ENCODE data around the gene IMPACT. TPM values are rescaled to one million over a fixed set of nuclear protein-coding genes. Genes with fewer than 3 reads are reported as not detected.

The IMPACT gene
- total RNA-seq, 2 experiments from 2014 or later, result 7.0 to 8.7 TPM

DNA sequence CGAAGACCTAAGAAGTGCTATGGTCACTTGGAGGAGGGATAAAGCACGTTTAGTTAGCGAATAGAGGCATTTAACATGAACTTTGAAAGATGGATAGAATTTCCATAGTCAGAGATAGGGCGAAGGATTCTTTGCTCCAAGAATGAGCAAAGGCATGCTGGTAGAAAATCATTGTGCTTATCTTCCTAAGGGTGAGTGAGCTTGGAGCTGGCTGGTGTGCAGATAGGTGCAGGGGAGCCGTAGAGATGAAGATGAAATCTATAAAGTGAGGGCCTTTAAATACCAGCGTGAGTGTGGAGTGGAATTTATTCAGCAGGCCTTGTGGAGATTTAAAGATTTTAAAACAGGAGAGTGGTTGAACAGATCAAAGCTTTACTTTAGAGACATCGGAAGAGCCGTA is 35.5 kb downstream of the IMPACT start:
- peaks cover 3% of the 10 kb centered on the region for H3K4me1 Mint-ChIP-seq (ENCODE audit: low read depth)
- no peak overlapping the region for H3K4me3 Mint-ChIP-seq
- CTCF ChIA-PET, result interaction anchor here (4.6 kb wide), 1 partner anchor 26 kb away, joined by 26 read pairs; no protein-coding TSS in a partner anchor
- ATAC-seq (no peak), DNase-seq (no peak)
- H3K27ac Mint-ChIP-seq, result no peak overlapping the region
- H3K27me3 Mint-ChIP-seq (ENCODE audit: low read depth), result no peaks in the 10 kb centered on the region
- no peaks in the 10 kb centered on the region for H3K36me3 Mint-ChIP-seq (ENCODE audit: low read depth)
- H3K9me3 Mint-ChIP-seq (ENCODE audit: insufficient read depth), result peaks cover 5% of the 10 kb centered on the region
- POLR2A ChIA-PET, result interaction anchor here (0.6 kb wide), 1 partner anchor 606 kb away, joined by 3 read pairs; no protein-coding TSS in a partner anchor

- Mint-ChIP-seq H3K27ac (no peak overlapping the region), H3K27me3 (ENCODE audit: low read depth) (peaks cover 3% of the 10 kb centered on the region), H3K9me3 (ENCODE audit: insufficient read depth) (peaks cover 5% of the 10 kb centered on the region), H3K36me3 (ENCODE audit: low read depth) (no peaks in the 10 kb centered on the region), H3K4me3 (no peak overlapping the region), H3K4me1 (ENCODE audit: low read depth) (peaks cover 3% of the 10 kb centered on the region)
- CTCF ChIA-PET, result interaction anchor here (0.8 to 2.1 kb wide), 5 partner anchors 19 to 103 kb away, joined by 3 to 10 read pairs (median 3); no protein-coding TSS in a partner anchor
- POLR2A ChIA-PET, result no interaction called here
- ATAC-seq (no peak), DNase-seq (no peak)
These were observed 36.6 kb downstream of the IMPACT start for GRCh38 chr18:24462838-24463775.

DNA sequence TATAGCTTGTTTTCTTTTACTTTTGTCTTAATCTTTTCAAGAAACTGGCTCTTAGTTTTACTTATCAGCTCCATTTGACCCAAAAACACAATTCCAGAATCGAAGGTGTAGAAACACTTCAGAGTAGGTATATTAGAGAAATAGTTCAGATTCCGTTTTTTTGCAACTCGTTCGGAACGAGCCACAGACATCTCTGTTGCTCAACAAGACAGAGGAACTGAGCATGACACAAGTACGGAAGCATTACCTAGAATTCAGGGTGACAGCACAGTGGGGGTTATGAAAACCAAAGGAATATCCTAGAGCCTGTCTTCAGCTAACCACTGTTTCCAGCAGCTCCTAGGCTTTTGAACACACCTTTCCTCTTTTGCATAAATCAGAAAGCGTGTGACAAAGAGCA is 39.0 kb downstream of the IMPACT start:
- peaks cover 3% of the 10 kb centered on the region for H3K27me3 Mint-ChIP-seq (ENCODE audit: low read depth)
- H3K4me3 Mint-ChIP-seq, result no peak overlapping the region
- ATAC-seq (no peak), DNase-seq (no peak)
- no peaks in the 10 kb centered on the region for H3K9me3 Mint-ChIP-seq (ENCODE audit: insufficient read depth)
- ChIA-PET POLR2A (no interaction called here), CTCF (interaction anchor here (1.2 kb wide), 1 partner anchor 20 kb away, joined by 3 read pairs; no protein-coding TSS in a partner anchor)
- peaks cover 2% of the 10 kb centered on the region for H3K4me1 Mint-ChIP-seq (ENCODE audit: low read depth)
- H3K27ac Mint-ChIP-seq, result no peak overlapping the region
- H3K36me3 Mint-ChIP-seq (ENCODE audit: low read depth), result no peaks in the 10 kb centered on the region

- no peak for DNase-seq
- Mint-ChIP-seq H3K27me3 (ENCODE audit: low read depth) (peaks cover 3% of the 10 kb centered on the region), H3K4me3 (no peak overlapping the region), H3K27ac (no peak overlapping the region), H3K4me1 (ENCODE audit: low read depth) (no peaks in the 10 kb centered on the region), H3K9me3 (ENCODE audit: insufficient read depth) (no peaks in the 10 kb centered on the region), H3K36me3 (ENCODE audit: low read depth) (no peaks in the 10 kb centered on the region)
- ChIA-PET POLR2A (no interaction called here), CTCF (interaction anchor here (2.1 kb wide), 1 partner anchor 22 kb away, joined by 8 read pairs; no protein-coding TSS in a partner anchor)
- no peak for ATAC-seq
These were observed 40.3 kb downstream of the IMPACT start for GRCh38 chr18:24466771-24467170.

- no peak overlapping the region for H3K4me3 Mint-ChIP-seq
- no peak overlapping the region for H3K27ac Mint-ChIP-seq
- POLR2A ChIA-PET, result no interaction called here
These were observed 43.6 kb downstream of the IMPACT start for GRCh38 chr18:24470022-24470618.

GRCh38 chr18:24470805-24471204 is 44.3 kb downstream of the IMPACT start:
- H3K27ac Mint-ChIP-seq, result no peak overlapping the region
- ATAC-seq (no peak), DNase-seq (no peak)
- no peaks in the 10 kb centered on the region for H3K4me1 Mint-ChIP-seq (ENCODE audit: low read depth)
- ChIA-PET POLR2A (no interaction called here), CTCF (no interaction called here)
- peaks cover 3% of the 10 kb centered on the region for H3K27me3 Mint-ChIP-seq (ENCODE audit: low read depth)
- no peaks in the 10 kb centered on the region for H3K36me3 Mint-ChIP-seq (ENCODE audit: low read depth)
- no peak overlapping the region for H3K4me3 Mint-ChIP-seq
- H3K9me3 Mint-ChIP-seq (ENCODE audit: insufficient read depth), result no peaks in the 10 kb centered on the region

More at GRCh38 chr18:24470022-24470618, 43.6 kb downstream of the IMPACT start:
- Mint-ChIP-seq H3K9me3 (ENCODE audit: insufficient read depth) (no peaks in the 10 kb centered on the region), H3K36me3 (ENCODE audit: low read depth) (no peaks in the 10 kb centered on the region), H3K27me3 (ENCODE audit: low read depth) (peaks cover 3% of the 10 kb centered on the region), H3K4me1 (ENCODE audit: low read depth) (no peaks in the 10 kb centered on the region)
- no peak for ATAC-seq
- CTCF ChIA-PET, result no interaction called here
- no peak for DNase-seq

- CTCF ChIA-PET, result interaction anchor here (1.0 kb wide), 1 partner anchor 42 kb away, joined by 3 read pairs; no protein-coding TSS in a partner anchor
These were observed 46.1 kb downstream of the IMPACT start for GRCh38 chr18:24472591-24472990.

DNA sequence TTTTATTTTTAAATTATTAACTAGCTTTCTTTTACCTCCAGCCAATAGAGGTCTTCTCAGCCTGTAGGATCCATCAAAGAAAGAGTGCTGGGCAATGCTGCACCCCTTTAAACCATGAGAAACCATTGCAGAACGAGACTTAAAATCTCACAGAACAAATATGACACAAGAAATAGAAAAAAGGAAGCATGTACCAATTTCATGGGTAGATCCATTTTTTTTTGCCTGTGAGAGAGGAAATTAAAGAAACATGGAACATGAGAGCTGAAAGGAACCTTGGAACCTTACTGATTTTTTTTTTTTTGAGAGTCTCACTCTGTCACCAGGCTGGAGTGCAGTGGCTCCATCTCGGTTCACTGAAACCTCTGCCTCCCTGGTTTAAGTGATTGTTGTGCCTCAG is 47.9 kb downstream of the IMPACT start:
- Mint-ChIP-seq H3K4me3 (no peak overlapping the region), H3K36me3 (ENCODE audit: low read depth) (no peaks in the 10 kb centered on the region), H3K27ac (no peak overlapping the region), H3K4me1 (ENCODE audit: low read depth) (no peaks in the 10 kb centered on the region), H3K9me3 (ENCODE audit: insufficient read depth) (no peaks in the 10 kb centered on the region), H3K27me3 (ENCODE audit: low read depth) (peaks cover 2% of the 10 kb centered on the region)
- ChIA-PET POLR2A (no interaction called here), CTCF (interaction anchor here (2.7 kb wide), 1 partner anchor 14 kb away, joined by 11 read pairs; no protein-coding TSS in a partner anchor)
- no peak for DNase-seq
- ATAC-seq, result no peak

More at GRCh38 chr18:24472591-24472990, 46.1 kb downstream of the IMPACT start:
- POLR2A ChIA-PET, result no interaction called here
- H3K36me3 Mint-ChIP-seq (ENCODE audit: low read depth), result no peaks in the 10 kb centered on the region
- DNase-seq, result no peak
- ATAC-seq, result no peak
- H3K9me3 Mint-ChIP-seq (ENCODE audit: insufficient read depth), result no peaks in the 10 kb centered on the region
- no peak overlapping the region for H3K4me3 Mint-ChIP-seq
- H3K27me3 Mint-ChIP-seq (ENCODE audit: low read depth), result peaks cover 5% of the 10 kb centered on the region
- no peaks in the 10 kb centered on the region for H3K4me1 Mint-ChIP-seq (ENCODE audit: low read depth)
- no peak overlapping the region for H3K27ac Mint-ChIP-seq

DNA sequence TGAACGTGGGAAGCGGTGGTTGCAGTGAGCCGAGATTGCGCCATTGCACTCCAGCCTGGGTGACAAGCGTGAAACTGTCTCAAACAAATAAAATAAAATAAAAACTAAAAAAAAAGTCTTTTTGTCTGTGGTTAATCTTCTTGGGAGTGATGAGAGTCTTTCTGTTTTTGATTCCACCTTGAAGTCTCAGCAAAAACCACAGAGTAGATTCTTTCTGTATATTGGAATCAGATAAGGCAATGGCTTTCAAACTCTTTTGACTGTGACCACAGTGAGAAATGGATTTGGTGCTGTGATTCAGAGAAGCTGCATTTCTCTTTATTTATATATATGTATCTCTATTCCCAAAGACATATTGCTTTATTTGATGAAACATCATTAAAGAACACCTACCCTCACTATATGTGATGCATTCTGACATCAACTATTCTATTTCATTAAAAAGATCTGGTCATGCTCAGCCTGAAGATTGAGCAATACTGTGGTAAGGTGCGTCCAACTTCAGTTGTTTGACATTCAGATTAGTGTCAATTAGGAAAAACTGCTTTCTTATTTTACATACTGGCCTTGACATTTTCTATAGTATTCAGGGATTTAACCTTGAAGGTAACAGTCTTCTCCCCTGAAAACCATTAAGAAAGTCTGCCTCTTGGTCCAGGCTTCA is 49.6 kb downstream of the IMPACT start:
- Mint-ChIP-seq H3K36me3 (ENCODE audit: low read depth) (no peaks in the 10 kb centered on the region), H3K27me3 (ENCODE audit: low read depth) (peaks cover 2% of the 10 kb centered on the region), H3K4me3 (no peak overlapping the region), H3K9me3 (ENCODE audit: insufficient read depth) (no peaks in the 10 kb centered on the region), H3K4me1 (ENCODE audit: low read depth) (no peaks in the 10 kb centered on the region), H3K27ac (no peak overlapping the region)
- ATAC-seq (no peak), DNase-seq (no peak)
- ChIA-PET CTCF (interaction anchor here (0.6 to 2.7 kb wide), 2 partner anchors 13 to 42 kb away, joined by 3 to 11 read pairs; no protein-coding TSS in a partner anchor), POLR2A (interaction anchor here (0.6 to 0.7 kb wide), 2 partner anchors 14 to 880 kb away, joined by 3 to 5 read pairs; no protein-coding TSS in a partner anchor)

DNA sequence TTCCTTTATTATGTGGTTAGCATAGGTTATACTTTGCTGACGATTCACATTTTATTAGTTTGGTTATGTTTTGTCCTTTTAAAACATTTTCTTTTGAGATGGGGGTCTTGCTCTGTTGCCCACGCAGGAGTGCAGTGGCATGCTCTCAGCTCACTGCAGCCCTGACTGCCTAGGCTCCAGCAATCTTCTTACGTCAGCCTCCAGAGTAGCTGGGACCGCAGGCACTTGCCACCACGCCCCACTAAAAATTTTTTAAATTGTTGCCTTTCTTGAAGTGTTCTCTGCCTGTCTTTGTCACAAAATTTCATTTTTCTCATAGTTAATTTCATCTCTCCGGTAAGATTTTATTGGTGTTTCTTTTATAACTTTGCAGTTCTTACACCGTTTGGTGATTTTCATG is 52.9 kb downstream of the IMPACT start:
- Mint-ChIP-seq H3K9me3 (ENCODE audit: insufficient read depth) (no peaks in the 10 kb centered on the region), H3K4me1 (ENCODE audit: low read depth) (no peaks in the 10 kb centered on the region)
- CTCF ChIA-PET, result no interaction called here

DNA sequence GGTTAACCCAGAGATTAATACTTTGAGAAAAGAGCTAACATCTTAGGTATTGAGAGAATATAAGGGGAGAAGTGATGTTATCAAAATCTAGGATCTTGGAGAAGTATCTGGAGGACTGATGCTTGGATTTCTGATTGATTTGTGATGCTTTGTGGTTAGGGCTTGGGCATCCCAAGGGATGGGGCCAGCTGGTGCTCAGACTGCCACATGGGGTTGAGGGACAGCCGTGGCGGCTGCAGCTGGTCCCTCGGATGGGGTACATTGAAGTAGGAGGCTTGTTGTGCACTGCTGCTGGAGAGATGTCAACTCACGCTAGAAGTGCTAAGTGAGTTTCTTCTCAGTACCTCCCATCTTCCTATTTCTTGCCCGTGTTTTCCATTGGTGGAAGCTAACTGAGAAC is 56.4 kb downstream of the IMPACT start:
- CTCF ChIA-PET, result interaction anchor here (1.0 to 1.4 kb wide), 2 partner anchors 10 to 123 kb away, joined by 4 to 5 read pairs; no protein-coding TSS in a partner anchor
- ATAC-seq, result no peak
- H3K4me1 Mint-ChIP-seq (ENCODE audit: low read depth), result no peaks in the 10 kb centered on the region
- no peak overlapping the region for H3K4me3 Mint-ChIP-seq
- POLR2A ChIA-PET, result interaction anchor here (0.6 kb wide), 1 partner anchor 962 kb away, joined by 4 read pairs; no protein-coding TSS in a partner anchor
- peaks cover 4% of the 10 kb centered on the region for H3K27me3 Mint-ChIP-seq (ENCODE audit: low read depth)
- H3K27ac Mint-ChIP-seq, result no peak overlapping the region
- H3K36me3 Mint-ChIP-seq (ENCODE audit: low read depth), result no peaks in the 10 kb centered on the region
- no peaks in the 10 kb centered on the region for H3K9me3 Mint-ChIP-seq (ENCODE audit: insufficient read depth)
- no peak for DNase-seq

More for the DNA sequence above, 52.9 kb downstream of the IMPACT start:
- ATAC-seq (no peak), DNase-seq (no peak)
- no peak overlapping the region for H3K4me3 Mint-ChIP-seq
- POLR2A ChIA-PET, result no interaction called here
- no peaks in the 10 kb centered on the region for H3K36me3 Mint-ChIP-seq (ENCODE audit: low read depth)
- H3K27me3 Mint-ChIP-seq (ENCODE audit: low read depth), result peaks cover 2% of the 10 kb centered on the region
- no peak overlapping the region for H3K27ac Mint-ChIP-seq
